CD4-positive, alpha-beta T cell treated with Interleukin-1 beta for 1 hour (primary cell): Measurements from ENCODE around the gene FMN2.
"Not testable (repeated sequence)": the region's sequence is repeated elsewhere in the genome, so short reads cannot be mapped to it uniquely, and the experiment has no call there.

Experiments used
- DNase-seq, 2 donors: peaks; one replicate each; pipeline ENCODE4 v3.0.0-alpha.2; 2020 to 2022

Gene FMN2

DNA sequence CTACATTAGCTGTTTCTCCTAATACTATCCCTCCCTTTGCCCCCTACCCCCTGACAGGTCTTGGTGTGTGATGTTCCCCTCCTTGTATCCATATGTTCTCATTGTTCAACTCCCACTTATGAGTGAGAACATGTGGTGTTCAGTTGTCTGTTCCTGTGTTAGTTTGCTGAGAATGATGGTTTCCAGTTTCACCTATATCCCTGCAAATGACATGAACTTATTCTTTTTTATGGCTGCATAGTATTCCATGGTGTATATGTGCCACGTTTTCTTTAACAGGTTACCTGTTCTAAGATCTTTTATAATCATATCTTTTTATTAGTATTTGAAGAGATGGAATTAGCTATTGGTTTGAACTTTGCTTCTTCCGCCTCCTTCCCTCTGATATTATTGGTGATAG lies 172.8 kb downstream of the FMN2 start:
- DNase-seq, result not testable (repeated sequence)

DNA sequence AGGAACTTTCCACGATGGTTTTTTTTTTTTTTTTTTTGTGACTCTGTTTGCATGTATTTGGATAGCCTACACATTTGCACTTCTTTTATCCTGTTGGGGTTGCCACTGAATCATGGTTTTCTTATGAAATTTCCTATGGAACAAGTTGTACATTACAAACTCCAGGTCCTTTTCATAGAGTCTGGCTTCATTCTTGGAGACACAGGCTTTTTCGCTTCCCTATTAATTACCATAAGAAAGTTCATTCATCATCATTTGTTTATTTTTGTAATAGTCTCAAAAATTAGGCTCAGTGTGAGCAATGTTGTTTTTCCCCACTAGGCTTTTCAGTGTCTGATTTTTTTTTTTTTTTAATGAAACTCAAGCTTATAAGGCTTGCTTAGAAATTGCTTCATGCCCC lies 179.4 kb downstream of the FMN2 start:
- DNase-seq, result no peak

DNA sequence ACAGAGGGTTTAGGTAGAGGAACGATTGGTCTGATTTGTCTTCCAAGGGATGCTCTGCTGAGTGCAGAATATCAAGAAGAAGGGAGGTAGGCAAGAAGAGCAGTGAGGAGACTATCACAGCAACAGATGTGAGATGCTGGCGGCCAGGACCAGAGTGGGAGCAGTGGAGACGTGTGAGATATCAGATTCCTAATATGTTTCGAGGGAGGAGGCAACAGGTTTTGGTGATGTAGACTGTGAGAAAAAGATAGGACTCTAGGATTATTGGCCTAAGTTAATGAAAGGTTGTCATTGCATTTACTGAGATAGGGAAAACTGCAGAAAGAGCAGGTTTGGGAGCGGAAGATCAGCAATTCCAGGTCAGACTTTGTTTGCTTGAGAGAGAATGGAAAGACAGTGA lies 182.9 kb downstream of the FMN2 start:
- no peak for DNase-seq

DNA sequence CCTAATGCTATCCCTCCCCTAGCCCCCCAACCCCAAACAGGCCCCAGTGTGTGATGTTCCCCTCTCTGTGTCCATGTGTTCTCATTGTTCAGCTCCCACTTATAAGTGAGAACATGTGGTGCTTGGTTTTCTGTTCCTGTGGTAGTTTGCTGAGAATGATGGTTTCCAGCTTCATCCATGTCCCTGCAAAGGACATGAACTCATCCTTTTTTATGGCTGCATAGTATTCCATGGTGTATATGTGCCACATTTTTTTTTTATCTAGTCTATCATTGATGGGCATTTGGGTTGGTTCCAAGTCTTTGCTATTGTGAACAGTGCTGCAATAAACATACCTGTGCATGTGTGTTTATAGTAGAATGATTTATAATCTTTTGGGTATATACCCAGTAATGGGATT lies 183.5 kb downstream of the FMN2 start:
- DNase-seq, result not testable (repeated sequence)

DNA sequence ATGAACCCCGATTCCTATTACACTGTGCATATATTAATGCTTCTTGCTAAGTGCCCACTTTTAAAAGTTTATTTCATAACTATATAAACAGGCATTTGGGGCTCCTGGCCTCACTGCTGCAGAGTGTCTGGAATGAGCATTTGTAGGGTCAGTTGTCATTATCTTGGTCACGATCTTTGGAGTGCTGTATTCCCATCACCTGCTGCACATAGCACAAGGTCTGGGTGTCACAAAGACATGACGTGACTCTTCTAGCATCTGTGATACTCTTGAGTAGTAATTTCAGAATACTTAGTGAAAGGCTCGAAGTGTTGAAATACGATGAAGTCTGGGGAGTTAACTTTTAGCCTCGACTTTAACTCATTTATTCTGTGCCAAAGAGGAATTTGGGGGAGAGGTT lies 186.4 kb downstream of the FMN2 start:
- DNase-seq, result no peak

DNA sequence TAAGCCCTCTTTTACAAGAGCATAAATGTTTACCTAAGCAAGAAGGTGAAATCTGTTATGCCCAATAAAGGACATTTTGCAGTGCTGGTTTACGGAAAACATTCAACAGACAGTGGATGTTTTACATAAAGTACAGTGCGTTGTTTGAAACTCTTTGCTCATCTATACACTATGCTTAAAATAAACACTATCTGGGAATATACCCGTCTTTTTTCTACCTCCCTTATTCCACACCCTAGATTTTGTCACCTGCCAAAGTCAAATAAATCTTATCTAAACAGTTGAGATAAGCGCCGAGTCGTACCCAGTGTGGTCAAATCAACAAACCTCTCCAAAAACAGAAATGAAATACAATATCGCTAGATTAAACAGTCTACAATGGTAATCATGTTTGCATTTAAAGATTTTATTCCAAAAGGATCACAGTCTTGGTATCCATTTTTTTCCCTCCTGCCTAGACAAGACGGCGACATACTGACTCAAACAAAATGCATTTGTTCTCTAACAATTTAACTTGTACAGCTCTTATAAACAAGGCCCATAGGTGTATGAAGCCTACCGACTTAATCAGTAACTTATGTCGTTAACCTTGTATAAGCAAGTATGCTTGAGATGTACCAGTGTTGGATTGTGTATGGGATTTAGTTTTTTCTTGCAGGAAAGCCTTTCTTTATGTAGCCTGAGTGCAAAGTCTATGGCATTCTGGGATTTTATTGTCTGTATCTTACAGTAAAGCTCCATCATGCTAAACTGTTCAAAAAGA lies 189.1 kb downstream of the FMN2 start:
- no peak for DNase-seq

DNA sequence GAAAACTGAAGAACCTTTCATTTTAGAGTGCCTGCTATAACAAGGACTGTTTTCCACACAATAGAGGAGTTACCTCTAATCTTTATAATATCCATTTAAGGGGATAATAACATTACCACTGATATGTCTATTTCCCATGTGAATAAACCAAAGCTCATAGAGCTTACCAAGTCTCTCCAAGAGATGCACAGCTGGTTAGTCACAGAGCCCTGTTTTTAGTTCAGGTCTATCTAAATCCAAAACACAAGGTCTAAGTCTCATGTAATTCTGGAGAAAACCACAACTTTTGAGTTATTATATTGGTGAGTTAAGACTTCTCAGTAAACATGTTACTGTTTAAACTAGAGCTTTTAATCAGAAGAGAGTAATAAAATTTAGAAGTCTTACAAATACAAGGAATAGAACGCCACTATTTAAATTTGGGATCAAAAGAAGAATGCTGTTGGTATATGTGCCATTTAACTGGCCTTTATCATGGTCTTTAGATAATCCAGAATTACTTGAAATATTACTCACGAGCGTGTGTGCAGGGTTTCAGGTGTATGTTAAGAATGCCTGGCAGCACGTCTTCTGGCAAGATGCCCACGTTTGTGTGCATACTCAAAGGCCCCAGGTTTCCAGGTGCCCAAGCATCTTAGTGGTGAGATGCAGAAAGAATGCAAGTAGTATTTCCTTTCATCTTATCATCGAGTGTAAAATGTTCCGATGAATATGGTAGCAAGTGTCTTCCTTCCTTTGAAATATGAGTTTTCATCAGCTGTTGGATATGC lies 190.6 kb downstream of the FMN2 start:
- DNase-seq, result no peak

DNA sequence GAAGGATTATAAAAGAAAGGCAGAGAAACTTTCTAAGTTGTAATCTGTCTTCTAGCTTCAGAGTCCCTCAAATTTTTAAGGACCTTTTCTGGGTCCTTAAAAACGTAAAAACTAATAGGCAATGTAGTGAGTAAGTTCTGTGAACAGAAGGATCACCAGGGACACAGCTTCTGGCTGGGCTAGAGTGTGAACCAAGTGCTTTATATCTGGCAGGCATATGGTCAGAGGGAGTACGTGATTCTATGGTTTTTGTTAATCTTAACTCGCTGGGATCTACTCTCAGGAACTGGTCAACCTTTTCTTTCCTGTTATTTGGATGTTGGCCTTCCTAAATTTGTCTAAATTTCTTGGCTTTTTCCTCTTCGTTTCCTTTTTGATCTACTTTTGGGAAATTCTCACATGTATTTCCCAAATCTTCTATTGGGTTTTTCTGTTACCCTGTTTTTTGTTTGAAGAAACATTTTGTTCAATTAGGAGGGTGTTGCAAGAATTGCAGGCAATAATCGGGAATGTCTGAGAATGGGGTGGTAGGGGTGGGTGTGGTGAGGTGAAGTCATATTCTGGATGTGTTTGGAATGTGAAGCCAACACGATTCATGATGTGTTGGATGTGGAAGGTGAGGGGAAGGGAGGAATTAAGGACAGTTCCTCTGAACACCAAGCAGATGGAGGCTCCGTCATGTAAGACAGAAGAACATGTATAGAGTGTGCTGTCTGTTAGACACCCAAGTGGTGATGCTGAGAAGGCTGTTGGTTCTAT lies 193.2 kb downstream of the FMN2 start:
- DNase-seq, result no peak

DNA sequence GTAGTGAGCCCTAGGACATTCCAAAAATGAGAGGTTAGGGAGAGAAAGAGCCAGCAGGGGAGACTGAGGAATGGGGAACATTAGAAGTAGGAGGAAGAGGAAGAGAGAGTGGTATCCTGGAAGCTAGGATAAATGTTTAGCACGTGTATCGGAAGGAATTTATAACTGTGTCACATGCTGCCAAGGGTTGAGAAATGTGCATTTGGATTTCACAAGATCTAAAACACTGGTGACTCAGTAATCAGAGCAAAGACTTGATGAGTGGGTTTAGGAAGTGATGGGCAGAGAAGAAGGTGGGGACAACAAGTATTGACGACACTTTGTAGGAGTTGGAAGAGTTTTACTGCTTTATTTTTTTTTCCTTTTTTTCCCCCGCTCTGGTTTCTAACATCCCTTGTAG lies 193.9 kb downstream of the FMN2 start:
- no peak for DNase-seq

DNA sequence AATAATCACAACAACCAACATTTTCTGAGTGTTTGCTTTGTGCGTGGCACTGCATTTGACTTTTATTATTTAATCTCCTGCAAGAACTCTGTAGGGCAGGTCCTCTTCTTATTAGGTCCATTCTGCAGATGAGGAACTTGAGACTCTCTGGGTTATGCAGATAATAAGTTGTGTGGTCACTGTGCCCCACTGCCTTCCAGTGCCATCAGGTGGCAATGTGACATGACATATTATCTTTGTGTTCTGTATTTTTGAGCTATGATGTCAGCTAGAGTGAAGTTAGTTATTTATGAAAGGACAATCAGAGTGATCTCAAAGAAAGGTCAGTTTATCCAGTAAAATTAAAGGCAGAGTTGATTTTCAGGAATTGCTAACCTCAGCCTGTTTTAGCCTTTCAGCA lies 196.0 kb downstream of the FMN2 start:
- no peak for DNase-seq

DNA sequence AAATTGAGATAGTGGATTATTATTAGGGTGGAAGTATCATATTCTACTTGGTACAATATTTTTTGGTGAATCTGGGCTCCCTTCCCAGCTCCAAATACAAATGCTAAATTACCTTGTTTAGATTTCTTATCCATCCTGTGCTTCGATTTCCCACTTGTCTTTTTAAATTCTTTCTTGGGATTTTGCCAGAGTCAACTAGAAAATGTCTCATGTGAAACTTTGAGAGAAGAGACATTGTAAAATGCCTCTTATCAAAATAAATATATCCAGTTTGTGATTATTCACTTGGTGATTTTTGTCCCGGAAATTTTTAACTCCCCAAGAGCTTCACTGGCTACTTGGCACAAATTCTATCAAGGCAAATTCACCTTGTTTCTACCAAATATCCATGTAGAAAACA lies 202.0 kb downstream of the FMN2 start:
- no peak for DNase-seq

DNA sequence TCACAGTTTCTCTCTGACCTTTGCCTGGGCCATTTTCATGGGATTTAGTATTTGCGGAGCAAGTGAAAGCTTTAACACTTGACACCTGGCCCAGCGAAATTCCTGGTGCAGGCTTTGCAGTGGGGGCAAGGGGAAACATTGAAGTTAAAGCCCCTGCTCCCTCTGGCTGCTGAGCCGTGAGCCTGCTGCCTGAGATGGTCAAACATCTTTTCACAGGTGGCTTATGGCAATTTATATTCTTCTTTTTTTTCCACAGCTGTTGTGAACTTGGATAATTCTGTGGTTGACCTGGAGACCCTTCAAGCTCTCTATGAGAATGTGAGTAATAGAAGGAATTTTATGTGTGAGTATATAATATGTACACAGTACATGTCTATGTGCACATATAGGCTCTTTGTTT lies 202.9 kb downstream of the FMN2 start:
- no peak for DNase-seq

DNA sequence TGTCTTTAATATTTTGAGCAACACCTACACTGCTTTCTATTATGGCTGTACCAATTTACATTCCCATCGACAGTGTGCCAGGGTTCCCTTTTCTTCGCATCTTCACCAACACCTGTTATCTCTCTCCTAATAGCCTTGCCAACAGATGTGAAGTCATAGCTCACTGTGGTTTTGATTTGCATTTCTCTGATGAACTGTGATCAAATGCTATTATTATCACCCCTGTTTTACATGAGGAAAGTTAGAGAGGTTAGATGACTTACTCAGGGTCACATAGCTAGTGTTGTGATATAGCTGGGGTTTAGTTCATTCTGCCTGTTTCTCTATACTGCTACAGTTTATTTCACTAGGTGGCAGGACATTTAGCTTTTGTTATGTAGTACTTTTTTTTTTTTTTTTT lies 204.1 kb downstream of the FMN2 start:
- no peak for DNase-seq

DNA sequence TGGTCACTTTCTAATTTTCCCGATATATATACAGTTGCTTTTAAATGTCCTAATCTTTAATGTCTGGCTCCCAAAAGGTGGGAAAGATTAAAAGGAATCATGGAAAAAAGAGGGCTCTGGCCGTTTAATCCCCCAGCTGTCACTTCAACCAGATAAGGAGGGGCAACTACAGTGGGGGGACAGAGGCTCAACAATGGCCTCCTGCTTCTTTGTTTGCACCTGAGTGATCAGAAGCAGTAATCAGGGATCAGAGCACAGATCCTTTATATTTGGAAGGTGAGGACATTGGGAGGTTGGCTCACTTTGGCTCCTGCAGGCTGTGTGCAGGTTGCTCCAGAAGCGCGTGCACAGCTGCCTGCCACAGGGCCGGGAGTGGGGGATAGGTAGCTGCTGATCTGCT lies 212.8 kb downstream of the FMN2 start:
- no peak for DNase-seq

DNA sequence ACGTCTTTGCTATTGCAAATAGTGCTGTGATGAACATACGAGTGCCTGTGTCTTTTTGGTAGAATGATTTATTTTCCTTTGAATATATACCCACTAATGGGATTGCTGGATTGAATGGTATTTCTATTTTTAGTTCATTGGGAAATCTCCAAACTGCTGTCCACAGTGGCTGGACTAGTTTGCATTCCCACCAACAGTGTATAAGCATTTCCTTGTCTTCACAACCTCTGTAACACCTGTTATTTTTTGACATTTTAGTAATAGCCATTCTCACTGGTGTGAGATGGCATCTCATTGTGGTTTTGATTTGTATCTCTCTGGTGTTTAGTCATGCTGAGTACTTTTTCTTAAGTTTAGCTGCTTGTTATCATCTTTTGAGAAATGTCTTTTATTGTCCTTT lies 215.0 kb downstream of the FMN2 start:
- DNase-seq, result no peak

DNA sequence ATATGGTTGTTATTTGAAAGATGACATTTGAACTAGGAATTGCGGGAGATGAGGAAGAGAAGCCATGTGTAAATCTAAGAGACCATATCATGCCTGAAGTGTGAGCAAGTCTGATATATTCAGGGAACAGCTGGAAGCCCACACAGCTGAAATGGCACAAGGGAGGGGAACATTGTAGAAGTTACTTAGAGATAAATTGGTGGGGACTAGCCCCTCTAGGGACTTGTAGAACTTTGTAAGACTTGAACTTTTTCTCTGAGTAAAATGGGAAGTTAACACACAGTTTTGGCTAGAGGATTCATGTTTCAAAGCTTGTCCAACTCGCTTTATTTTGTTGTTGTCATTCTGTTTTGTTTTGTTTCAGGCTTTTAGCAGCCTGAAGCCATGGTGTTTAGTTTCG lies 216.4 kb downstream of the FMN2 start:
- DNase-seq, result no peak

DNA sequence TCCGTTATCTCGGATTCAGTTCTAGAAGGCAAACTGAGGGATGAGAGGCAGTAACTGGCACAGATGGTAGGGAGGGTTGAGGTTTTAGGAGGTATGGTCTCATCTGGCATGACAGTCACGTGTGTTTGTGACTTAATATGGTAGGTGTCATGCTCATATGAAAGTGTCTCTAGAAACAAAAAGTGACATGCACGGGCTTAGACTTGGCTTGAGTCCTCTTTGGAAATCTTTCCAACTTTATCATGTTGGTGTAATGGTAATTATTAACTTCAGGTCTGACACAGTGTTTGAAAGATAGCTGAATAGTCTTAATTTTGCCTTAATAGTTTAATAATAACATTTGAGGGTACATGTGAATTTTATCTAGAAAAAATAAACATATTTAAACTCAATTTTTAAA lies 218.1 kb downstream of the FMN2 start:
- DNase-seq, result no peak

DNA sequence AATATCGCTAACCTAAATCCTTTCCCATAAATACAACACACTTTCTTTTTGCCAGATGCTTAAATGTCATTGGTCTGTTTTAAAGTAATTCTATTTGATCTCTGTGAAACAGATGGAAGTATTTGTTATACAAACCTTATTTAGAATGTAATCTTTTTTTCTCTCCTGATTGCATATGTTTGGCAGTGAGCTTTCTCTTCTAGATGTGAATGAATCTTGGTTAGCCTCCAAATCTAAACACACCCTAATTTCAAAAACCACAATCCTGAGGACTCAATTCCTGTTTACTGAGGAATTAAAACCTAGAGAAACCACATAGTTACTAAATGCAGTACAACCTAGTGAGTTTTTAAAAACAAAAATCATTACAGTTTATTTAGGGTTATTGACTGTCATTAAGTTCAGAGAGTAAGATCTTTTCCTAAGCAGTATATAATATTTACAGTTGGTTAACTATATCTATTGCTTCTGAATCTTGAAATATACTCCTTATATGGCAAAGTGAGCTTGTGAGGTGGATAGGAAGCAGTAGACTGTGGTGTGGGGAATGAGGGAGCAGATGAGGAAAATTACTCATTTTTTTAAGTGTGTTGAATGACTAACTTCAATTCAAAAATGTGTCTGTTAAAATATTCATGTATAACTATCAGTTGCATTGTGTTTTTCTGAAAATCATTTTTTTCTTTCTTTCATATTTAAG lies 218.7 kb downstream of the FMN2 start:
- DNase-seq, result no peak

DNA sequence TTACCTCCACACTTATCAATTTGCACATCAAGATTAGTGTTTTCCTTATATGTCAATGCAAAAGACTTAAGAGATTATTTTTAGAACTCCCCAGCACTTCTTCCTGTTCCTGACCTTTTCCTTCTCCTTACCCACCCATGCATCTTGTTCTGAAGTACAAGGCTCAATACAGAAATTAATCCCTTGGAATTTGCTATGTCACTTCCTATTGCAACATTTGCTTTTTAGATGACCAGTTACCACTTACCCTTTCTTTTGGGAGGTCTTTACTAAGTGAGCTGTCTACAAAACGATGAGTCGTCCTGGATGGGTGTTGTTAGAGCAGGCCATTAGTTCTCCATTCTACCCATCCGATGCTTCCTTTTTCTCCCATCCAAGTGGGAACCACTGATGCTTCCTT lies 221.2 kb downstream of the FMN2 start:
- DNase-seq, result no peak

DNA sequence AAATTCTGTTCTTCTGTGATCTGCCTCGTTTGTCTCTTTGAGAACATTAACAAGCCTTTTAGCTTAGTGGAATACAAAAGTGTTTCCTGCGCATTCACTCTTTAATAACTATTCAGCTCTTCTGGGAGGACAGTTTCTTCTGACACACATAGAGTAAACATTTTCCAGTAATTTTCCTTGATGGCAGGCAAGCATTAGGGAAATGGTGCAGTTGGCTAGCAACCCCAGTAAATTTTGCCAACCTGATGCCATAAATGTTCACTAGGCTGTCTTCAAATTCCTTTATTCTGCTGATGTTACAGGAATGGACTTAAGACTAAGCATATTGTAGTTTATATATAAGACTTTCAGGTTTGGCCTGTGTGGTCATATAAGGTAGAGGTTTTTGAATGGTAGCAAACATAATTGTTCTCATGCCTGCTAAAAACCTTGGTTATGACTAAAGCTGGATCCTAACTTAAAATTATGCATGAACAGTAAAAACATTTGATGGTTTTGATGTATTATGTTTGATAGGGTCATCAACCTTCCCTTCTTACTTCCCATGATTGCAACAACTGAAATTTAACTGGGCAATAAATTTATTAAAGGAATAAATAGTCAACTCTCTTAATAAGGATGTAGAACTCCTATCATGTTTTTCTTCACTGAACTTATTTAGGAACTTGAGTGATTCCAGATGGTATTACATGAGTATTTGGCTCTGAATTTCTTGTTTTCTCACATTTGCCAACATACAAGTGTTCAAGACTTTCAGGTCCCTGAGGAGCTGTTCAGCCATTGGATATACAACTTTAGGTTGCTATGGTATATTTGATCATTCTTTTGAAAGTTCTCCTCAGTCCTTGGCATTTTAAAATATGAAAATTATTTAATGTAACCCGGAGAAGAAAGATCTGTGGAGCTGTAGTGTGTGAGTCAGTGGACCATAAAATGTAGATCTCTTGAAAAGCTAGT lies 223.4 kb downstream of the FMN2 start:
- no peak for DNase-seq

DNA sequence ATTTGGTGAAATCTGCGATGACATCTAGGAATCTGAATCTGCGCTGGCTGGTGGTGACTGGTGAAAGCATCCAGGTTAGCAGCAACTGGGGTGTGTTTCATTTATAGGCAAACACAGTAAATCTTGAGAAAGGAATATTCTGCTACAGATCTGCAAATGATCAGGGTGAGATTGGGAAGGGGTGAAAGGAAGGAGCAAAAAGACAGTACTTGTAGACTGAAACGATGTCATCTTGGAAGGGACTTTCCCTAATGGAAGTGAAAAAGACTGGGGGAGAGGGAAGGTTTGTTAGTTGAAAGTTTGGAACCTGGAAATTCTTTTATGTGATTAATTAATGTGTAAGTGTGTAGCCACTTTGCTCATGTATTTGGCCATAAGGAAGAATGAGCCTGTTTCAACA lies 228.3 kb downstream of the FMN2 start:
- no peak for DNase-seq

DNA sequence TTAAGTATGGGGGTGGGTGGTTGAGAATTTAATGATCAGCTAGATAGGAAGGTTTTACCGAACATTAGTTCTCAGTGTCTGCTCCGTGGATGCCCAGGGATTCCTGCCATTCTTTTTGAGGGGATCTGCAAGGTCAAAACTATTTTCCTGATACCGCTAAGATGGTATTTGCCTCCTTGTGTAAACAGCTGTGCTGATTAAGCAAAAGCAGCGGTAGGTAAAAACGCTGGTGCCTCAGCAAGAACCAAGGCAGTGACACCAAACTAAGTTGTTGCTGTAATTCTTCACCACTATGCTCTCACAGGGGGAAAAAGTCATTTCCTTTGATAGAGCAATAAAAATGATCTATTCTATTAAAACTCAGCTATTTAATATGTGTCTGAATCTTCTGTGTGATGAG lies 229.0 kb downstream of the FMN2 start:
- DNase-seq, result no peak
